K562 (cell line): ENCODE results near the gene RNASE2.

Experiments
- CTCF ChIP-seq, 3 experiments: IDR thresholded peaks in 2 of 3; conservative IDR thresholded peaks in 1 of 3; 2 replicates each; pipeline ENCODE4 v1.5.1; 2011 to 2012; ENCODE audit warnings: low read length in 3 of 3, mild to moderate bottlenecking in 3 of 3, control low read depth in 2 of 3, improper control_type of control experiment in 1 of 3, inconsistent platforms in 1 of 3, low read depth in 1 of 3, mixed read lengths in 1 of 3, moderate library complexity in 1 of 3; ENCODE audit not compliant: insufficient read depth in 2 of 3
- E2F1 ChIP-seq: sonication (generic); formaldehyde crosslinking; IDR thresholded peaks from 2 replicates; pipeline ENCODE4 v1.8.1; 2023; ENCODE audit warnings: mild to moderate bottlenecking, missing genetic modification reagents, moderate library complexity
- E2F8 ChIP-seq: fragments of 450-650 bp; IDR thresholded peaks from 2 replicates; pipeline ENCODE4 v1.7.1; 2018; ENCODE audit warnings: mild to moderate bottlenecking, low read depth; ENCODE audit not compliant: partially characterized antibody
- ELK1 ChIP-seq: sonication (generic); formaldehyde crosslinking; IDR thresholded peaks from 2 replicates; pipeline ENCODE4 v1.8.1; 2022; ENCODE audit warnings: missing genetic modification reagents
- KDM1A ChIP-seq, 2 experiments: fragments of 450-650 bp; IDR thresholded peaks; 2 replicates each; pipeline ENCODE4 v1.6.1; 2016; ENCODE audit warnings: mild to moderate bottlenecking in 2 of 2
- NFATC3 ChIP-seq: fragments of 450-650 bp; IDR thresholded peaks from 2 replicates; pipeline ENCODE4 v1.6.1; 2017; ENCODE audit warnings: mild to moderate bottlenecking
- NFRKB ChIP-seq: fragments of 450-650 bp; IDR thresholded peaks from 2 replicates; pipeline ENCODE4 v1.6.1; 2016; ENCODE audit warnings: low read depth
- NR3C1 ChIP-seq: sonication (generic); formaldehyde crosslinking; IDR thresholded peaks from 2 replicates; pipeline ENCODE4 v1.8.1; 2022; ENCODE audit warnings: missing genetic modification reagents
- POLR2A ChIP-seq: fragments of 450-650 bp; conservative IDR thresholded peaks from 2 replicates; pipeline ENCODE4 v1.6.1; 2016
- POLR2AphosphoS5 ChIP-seq: IDR thresholded peaks from 2 replicates; pipeline ENCODE4 v1.6.1; 2011; ENCODE audit warnings: mild to moderate bottlenecking, low read depth, low read length, moderate library complexity; ENCODE audit not compliant: control insufficient read depth, insufficient read depth
- ZBTB33 ChIP-seq: sonication (generic); formaldehyde crosslinking; IDR thresholded peaks from 2 replicates; pipeline ENCODE4 v1.8.1; 2023; ENCODE audit warnings: mild to moderate bottlenecking, missing genetic modification reagents
- ZNF121 ChIP-seq: sonication (generic); formaldehyde crosslinking; conservative IDR thresholded peaks from 2 replicates; pipeline ENCODE4 v1.8.0; 2022; ENCODE audit warnings: missing genetic modification reagents
- ZNF778 ChIP-seq: fragments of 450-650 bp; formaldehyde crosslinking; IDR thresholded peaks from 2 replicates; pipeline ENCODE4 v1.4.0; 2020; ENCODE audit warnings: mild to moderate bottlenecking, moderate library complexity

- TF ChIP-seq CTCF (IDR thresholded peaks at IDR 0.05 in 2 of 3, conservative IDR thresholded peaks at IDR 0.05 in 1 of 3; ENCODE audit: insufficient read depth in 2 of 3, low read depth in 1 of 3, low read length in 3 of 3) (peak; percentile 54 to 62 (median 59)), ELK1 (CRISPR knock-in tag) (no peak), E2F8 (peak; percentile 59), ZBTB33 (CRISPR knock-in tag) (no peak), POLR2A (peak; percentile 85), NFATC3 (no peak), NR3C1 (CRISPR knock-in tag) (no peak), KDM1A (IDR thresholded peaks at IDR 0.05) (no peak), POLR2AphosphoS5 (no peak), ZNF121 (no peak), ZNF778 (CRISPR knock-in tag) (no peak), NFRKB (peak; percentile 80), E2F1 (CRISPR knock-in tag) (no peak)
Observed at GRCh38 chr14:20989787-20990600, 34.7 kb downstream of the RNASE2 start, which contains the start of gene METTL17.
